ENCODE measurements around the gene PPARD.

Gene PPARD

DNA sequence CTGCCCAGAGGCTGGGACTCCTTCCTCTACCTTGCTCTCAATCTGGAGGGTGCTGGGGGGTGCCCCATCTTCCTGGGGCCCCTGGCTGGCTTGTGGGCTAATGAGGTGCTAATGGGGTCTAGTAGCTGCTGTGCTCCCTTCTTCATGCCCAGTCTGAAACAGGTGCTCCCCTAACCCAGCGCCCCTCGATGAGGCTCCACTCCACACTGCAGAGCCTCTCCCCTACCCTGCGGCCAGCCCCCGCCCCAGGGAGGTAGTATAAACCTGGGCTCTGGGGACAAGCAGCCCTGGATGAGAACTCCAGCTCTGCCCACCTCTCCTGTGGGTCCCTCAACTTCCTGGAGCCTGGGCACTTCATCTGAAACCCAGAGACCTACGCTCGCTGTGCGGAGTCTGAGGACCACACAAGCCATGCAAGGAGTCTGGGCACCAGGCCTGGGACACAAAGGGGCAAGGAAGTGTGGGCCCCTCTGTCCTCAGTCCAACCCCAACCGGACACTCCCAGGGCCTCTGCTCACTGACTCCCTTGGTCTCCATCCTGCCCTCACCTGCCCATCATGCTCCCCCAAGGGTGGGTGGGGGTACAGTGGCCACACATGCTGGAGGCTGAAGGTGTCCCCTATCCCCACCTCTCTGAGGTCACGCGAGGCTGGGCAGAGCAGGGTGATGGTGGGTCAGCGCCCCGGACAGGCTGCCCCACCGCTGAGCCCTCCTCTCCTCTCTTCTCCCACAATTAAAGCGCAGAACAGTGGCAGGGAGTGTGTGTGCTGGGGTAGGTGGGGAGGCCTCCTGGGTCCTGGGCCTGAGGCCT, 132.0 kb downstream of the PPARD start:
- DNase-seq (ENCODE audit: low read depth): no peak
- H3K4me3 ChIP-seq (ENCODE audit: control insufficient read depth, low read depth, low read length): no peak overlapping the region
- TF ChIP-seq, protein P1, sequence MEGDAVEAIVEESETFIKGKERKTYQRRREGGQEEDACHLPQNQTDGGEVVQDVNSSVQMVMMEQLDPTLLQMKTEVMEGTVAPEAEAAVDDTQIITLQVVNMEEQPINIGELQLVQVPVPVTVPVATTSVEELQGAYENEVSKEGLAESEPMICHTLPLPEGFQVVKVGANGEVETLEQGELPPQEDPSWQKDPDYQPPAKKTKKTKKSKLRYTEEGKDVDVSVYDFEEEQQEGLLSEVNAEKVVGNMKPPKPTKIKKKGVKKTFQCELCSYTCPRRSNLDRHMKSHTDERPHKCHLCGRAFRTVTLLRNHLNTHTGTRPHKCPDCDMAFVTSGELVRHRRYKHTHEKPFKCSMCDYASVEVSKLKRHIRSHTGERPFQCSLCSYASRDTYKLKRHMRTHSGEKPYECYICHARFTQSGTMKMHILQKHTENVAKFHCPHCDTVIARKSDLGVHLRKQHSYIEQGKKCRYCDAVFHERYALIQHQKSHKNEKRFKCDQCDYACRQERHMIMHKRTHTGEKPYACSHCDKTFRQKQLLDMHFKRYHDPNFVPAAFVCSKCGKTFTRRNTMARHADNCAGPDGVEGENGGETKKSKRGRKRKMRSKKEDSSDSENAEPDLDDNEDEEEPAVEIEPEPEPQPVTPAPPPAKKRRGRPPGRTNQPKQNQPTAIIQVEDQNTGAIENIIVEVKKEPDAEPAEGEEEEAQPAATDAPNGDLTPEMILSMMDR (conservative IDR thresholded peaks at IDR 0.05; ENCODE audit: control insufficient read depth, insufficient read depth, low read depth, low read length): no peak

DNA sequence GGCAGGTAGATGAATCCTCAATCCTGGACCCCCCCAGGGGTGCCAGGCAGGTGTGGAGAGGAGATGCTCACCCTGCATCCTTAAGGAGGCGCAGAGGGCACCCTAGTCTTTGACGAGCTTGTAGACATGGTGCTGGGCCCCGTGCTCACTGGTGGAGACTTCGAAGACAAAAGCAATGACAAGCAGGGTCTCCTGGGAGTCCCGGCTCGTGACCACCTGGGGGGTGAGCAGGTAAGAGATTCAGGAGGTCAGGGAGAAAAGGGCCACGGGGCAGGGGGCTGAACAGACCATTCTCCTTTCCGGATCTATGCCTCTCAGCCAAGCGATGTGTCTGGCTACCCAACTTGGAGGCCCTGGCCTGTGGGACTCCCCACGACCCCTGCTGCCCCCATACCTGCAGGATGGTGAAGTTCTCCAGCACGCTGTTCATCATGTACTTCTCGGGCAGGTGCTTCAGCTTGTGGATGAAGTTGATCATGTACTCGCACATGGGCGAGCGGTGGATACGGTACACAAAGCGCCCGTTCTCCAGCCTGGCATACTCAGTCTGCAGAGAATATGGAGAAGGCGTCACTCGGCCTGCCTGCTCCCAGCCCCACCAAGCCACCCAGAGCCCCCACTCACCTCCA, 132.7 kb downstream of the PPARD start:
- TF ChIP-seq, protein P1 (conservative IDR thresholded peaks at IDR 0.05; ENCODE audit: control insufficient read depth, insufficient read depth, low read depth, low read length): no peak
- DNase-seq (ENCODE audit: low read depth): no peak
- no peak overlapping the region for H3K4me3 ChIP-seq (ENCODE audit: control insufficient read depth, low read depth, low read length)

DNA sequence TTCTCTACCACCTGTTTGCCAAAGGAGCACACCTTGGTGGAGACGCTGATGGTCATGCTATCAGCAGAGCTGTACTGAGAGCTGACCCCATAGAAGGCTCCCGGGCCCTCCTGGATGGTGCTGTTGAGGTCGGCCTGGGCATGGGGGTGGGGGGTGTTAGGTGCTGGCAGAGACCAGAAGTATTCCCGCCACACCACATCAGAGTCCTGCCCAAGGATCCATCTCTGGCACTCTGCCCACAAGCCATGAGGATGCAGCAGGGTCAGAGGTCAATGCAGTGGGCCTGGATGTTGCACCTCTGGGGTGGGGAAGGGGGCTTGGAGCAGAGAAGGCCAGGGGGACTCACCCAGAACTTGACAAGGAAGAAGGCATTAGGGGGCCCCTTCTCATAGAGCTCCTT, 133.2 kb downstream of the PPARD start:
- TF ChIP-seq, protein P1 (conservative IDR thresholded peaks at IDR 0.05; ENCODE audit: control insufficient read depth, insufficient read depth, low read depth, low read length): no peak
- DNase-seq (ENCODE audit: low read depth): no peak
- H3K4me3 ChIP-seq (ENCODE audit: control insufficient read depth, low read depth, low read length): no peak overlapping the region

DNA sequence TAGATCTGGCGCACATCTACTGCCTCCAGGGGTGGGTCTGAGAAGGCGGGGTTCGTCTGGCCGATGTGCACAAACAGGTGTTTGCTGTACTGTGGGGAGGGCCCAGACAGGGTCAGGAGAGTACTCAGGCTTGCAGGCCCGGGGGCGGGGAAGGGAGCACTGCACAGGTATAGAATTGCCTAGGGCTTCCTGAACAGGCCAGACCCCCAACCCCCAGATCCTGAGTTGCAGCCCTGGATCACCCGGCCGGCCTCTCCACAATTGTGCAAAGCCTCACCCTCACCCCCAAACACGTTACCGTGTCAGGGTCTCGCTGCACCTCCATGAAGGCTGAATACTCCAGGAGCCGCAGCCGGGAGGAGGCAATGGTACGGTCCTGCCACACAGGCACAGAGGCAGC, 133.6 kb downstream of the PPARD start:
- no peak overlapping the region for H3K4me3 ChIP-seq (ENCODE audit: control insufficient read depth, low read depth, low read length)
- TF ChIP-seq, protein P1 (conservative IDR thresholded peaks at IDR 0.05; ENCODE audit: control insufficient read depth, insufficient read depth, low read depth, low read length): no peak
- DNase-seq (ENCODE audit: low read depth): no peak

DNA sequence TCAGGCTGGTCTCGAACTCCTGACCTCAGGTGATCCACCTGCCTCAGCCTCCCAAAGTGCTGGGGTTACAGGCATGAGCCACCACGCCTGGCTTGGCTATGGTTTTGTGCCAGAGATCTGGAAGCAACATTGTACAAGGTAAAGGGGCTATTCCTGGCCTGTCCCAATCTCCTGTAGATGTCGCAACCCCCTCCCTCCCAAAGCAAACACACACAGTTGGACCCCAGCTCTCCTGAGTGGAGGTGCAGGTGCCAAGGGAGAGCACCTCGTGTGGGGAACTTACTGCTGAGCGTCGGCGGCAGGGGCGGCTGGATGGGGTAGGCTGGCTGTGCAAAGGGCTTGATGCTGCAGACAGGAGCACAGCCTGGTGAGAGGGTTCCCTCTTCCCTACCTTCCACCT, 134.7 kb downstream of the PPARD start:
- H3K4me3 ChIP-seq (ENCODE audit: control insufficient read depth, low read depth, low read length): no peak overlapping the region
- DNase-seq (ENCODE audit: low read depth): no peak
- TF ChIP-seq, protein P1 (conservative IDR thresholded peaks at IDR 0.05; ENCODE audit: control insufficient read depth, insufficient read depth, low read depth, low read length): no peak

Measured in fibroblast of mammary gland (primary cell).